HEK293T (cell line): ENCODE results near the gene RHD.

Experiments
- BHLHE40 ChIP-seq: fragments of 450-650 bp; IDR thresholded peaks from 2 replicates; pipeline ENCODE4 v1.6.1; 2016; ENCODE audit warnings: mild to moderate bottlenecking, moderate library complexity, borderline replicate concordance
- TARDBP ChIP-seq: fragments of 450-650 bp; IDR thresholded peaks from 2 replicates; pipeline ENCODE4 v1.6.1; 2016
- ZNF384 ChIP-seq: fragments of 450-650 bp; IDR thresholded peaks from 2 replicates; pipeline ENCODE4 v1.6.1; 2016

DNA sequence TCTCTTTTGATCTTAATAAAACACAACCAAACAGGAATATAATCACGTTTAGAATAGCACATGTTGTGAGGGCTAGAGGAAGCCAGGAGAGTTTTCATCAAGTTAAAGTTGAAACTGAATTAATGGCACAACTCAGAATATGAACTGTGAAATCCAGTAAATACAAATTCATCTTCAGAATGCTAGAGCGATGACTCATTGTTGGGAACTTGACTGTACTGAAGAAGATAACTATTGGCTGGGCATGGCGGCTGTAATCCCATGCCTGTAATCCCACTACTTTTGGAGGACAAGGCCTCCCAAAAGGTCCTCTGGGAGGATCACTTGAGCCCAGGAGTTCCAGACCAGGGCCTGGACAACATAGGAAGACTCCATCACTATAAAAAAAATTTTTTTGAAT, 48.8 kb upstream of the RHD start:
- no peak for TF ChIP-seq TARDBP
- TF ChIP-seq ZNF384 = no peak
- TF ChIP-seq BHLHE40 = no peak
